Transverse colon (tissue), 4 donors: Measurements from ENCODE around the gene SLC4A5.
A peak's percentile ranks its signal among the peaks of the same experiment; 100 is the strongest.

Experiments
- EP300 ChIP-seq: sonication (generic); formaldehyde crosslinking; IDR thresholded peaks from one replicate; pipeline ENCODE4 v1.6.1; 2017; ENCODE audit warnings: antibody characterized with exemption, low read depth
- POLR2A ChIP-seq: fragments of 450-650 bp; IDR thresholded peaks from one replicate; pipeline ENCODE4 v1.6.1; 2016; ENCODE audit warnings: antibody characterized with exemption, mild to moderate bottlenecking, moderate library complexity
- POLR2AphosphoS5 ChIP-seq, 3 donors: sonication (generic); formaldehyde crosslinking; IDR thresholded peaks; one replicate each; pipeline ENCODE4 v1.6.1; 2016; ENCODE audit warnings: antibody characterized with exemption in 3 of 3
- TF ChIP-seq, protein P1 (sequence below), 5 experiments: fragments of 200-600 bp in 3 of 5; fragments of 450-650 bp in 2 of 5; sonication (generic) in 3 of 5; IDR thresholded peaks; 1 replicate in 2 of 5; 2 replicates in 3 of 5; pipeline ENCODE4 v1.5.1; 2016 to 2017; ENCODE audit warnings: antibody characterized with exemption in 5 of 5, inconsistent platforms in 3 of 5, mild to moderate bottlenecking in 2 of 5, moderate library complexity in 1 of 5

DNA sequence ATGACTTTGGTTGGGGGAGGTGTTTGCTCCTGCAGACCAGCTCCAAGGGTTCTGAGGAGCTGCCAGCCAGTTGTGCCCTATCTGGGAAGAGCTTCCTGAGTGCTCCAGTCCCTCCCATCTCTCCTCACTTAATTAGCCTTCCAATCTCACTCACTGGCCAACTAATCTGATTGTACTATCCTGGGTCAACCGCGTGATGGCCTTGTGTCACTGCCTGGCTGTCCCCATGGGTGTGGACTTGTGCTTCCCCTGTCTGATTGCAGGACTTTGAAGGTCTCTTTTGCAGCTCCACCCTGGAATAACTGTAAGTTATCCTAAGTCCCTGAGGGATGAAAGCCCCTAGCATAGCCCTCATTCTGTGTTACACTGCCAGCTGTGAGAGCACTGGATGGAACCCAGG lies 65.0 kb downstream of the SLC4A5 start:
- TF ChIP-seq, protein P1, sequence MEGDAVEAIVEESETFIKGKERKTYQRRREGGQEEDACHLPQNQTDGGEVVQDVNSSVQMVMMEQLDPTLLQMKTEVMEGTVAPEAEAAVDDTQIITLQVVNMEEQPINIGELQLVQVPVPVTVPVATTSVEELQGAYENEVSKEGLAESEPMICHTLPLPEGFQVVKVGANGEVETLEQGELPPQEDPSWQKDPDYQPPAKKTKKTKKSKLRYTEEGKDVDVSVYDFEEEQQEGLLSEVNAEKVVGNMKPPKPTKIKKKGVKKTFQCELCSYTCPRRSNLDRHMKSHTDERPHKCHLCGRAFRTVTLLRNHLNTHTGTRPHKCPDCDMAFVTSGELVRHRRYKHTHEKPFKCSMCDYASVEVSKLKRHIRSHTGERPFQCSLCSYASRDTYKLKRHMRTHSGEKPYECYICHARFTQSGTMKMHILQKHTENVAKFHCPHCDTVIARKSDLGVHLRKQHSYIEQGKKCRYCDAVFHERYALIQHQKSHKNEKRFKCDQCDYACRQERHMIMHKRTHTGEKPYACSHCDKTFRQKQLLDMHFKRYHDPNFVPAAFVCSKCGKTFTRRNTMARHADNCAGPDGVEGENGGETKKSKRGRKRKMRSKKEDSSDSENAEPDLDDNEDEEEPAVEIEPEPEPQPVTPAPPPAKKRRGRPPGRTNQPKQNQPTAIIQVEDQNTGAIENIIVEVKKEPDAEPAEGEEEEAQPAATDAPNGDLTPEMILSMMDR (IDR thresholded peaks at IDR 0.05), result peak in 1 of 5 experiments; percentile 17
- TF ChIP-seq POLR2A (no peak), EP300 (no peak), POLR2AphosphoS5 (IDR thresholded peaks at IDR 0.05) (no peak)
